Mesodermal cell (in vitro differentiated cells): ENCODE results near the gene GSG1L.

Source experiments
- H3K27ac ChIP-seq: 2 replicates; pipeline ENCODE4 v1.7.0; 2013; ENCODE audit warnings: mild to moderate bottlenecking, low read depth, low read length, moderate library complexity; ENCODE audit not compliant: severe bottlenecking
- H3K36me3 ChIP-seq: 2 replicates; pipeline ENCODE4 v1.7.1; 2013; ENCODE audit warnings: mild to moderate bottlenecking, low read length, moderate library complexity; ENCODE audit not compliant: control insufficient read depth, insufficient read depth
- H3K4me1 ChIP-seq: one replicate; pipeline ENCODE4 v1.7.1; 2013; ENCODE audit warnings: mild to moderate bottlenecking, low read length; ENCODE audit not compliant: insufficient read depth, control insufficient read depth, poor library complexity, severe bottlenecking
- H3K4me3 ChIP-seq: 2 replicates; pipeline ENCODE4 v1.7.0; 2013; ENCODE audit warnings: low read length, control low read depth, mild to moderate bottlenecking; ENCODE audit not compliant: insufficient read depth, poor library complexity, severe bottlenecking; ENCODE audit errors: extremely low read depth
- H3K9me3 ChIP-seq: 2 replicates; pipeline ENCODE4 v1.7.1; 2013; ENCODE audit warnings: mild to moderate bottlenecking, low read length, moderate library complexity; ENCODE audit not compliant: control insufficient read depth
- WGBS, 2 experiments: methylation state at CpG; one replicate each; pipeline ENCODE4 v1.1.5; 2013; ENCODE audit warnings: missing lambda C conversion rate in 2 of 2; ENCODE audit not compliant: insufficient coverage in 2 of 2; 5-methylcytosine and 5-hydroxymethylcytosine counted together

Gene GSG1L

GRCh38 chr16:27923751-27924150 lies 139.8 kb downstream of the GSG1L start:
- Histone ChIP-seq H3K36me3 (no peaks in the 10 kb centered on the region), H3K9me3 (no peaks in the 10 kb centered on the region), H3K4me1 (peaks cover 2% of the 10 kb centered on the region), H3K4me3 (no peak overlapping the region), H3K27ac (no peak overlapping the region)
- WGBS, 2 experiments = 83% methylated on average over 1 of the region's 1 CpG; no CpG with 5 or more reads in 1 of the 2 experiments

- H3K4me3 ChIP-seq = no peak overlapping the region
- no peaks in the 10 kb centered on the region for H3K36me3 ChIP-seq
- H3K4me1 ChIP-seq = peaks cover 2% of the 10 kb centered on the region
- no peaks in the 10 kb centered on the region for H3K9me3 ChIP-seq
- no peak overlapping the region for H3K27ac ChIP-seq
- WGBS, 2 experiments = 62 to 66% methylated on average over 5 of the region's 6 CpGs
Measured at GRCh38 chr16:27922433-27922832, 141.1 kb downstream of the GSG1L start.

- no peak overlapping the region for H3K27ac ChIP-seq
- WGBS, 2 experiments = 67 to 71% methylated on average over 2 of the region's 4 CpGs
- H3K36me3 ChIP-seq = no peaks in the 10 kb centered on the region
- H3K4me3 ChIP-seq = no peak overlapping the region
- H3K4me1 ChIP-seq = peaks cover 2% of the 10 kb centered on the region
- H3K9me3 ChIP-seq = no peaks in the 10 kb centered on the region
Measured at GRCh38 chr16:27921134-27921533, 142.4 kb downstream of the GSG1L start.

- no peaks in the 10 kb centered on the region for H3K36me3 ChIP-seq
- no peak overlapping the region for H3K4me3 ChIP-seq
- H3K4me1 ChIP-seq = peaks cover 2% of the 10 kb centered on the region
- no peaks in the 10 kb centered on the region for H3K9me3 ChIP-seq
- H3K27ac ChIP-seq = no peak overlapping the region
- 17 to 18% methylated on average over 9 to 11 of the region's 11 CpGs for WGBS, 2 experiments
Measured at GRCh38 chr16:27920391-27920891, 143.1 kb downstream of the GSG1L start.

- H3K4me3 ChIP-seq = no peak overlapping the region
- H3K27ac ChIP-seq = no peak overlapping the region
- 92 to 100% methylated on average over 1 of the region's 5 CpGs for WGBS, 2 experiments
- no peaks in the 10 kb centered on the region for H3K36me3 ChIP-seq
- H3K4me1 ChIP-seq = peaks cover 2% of the 10 kb centered on the region
- H3K9me3 ChIP-seq = no peaks in the 10 kb centered on the region
Measured at GRCh38 chr16:27918755-27919154, 144.8 kb downstream of the GSG1L start.

GRCh38 chr16:27917949-27918348 lies 145.6 kb downstream of the GSG1L start:
- peaks cover 2% of the 10 kb centered on the region for H3K4me1 ChIP-seq
- H3K4me3 ChIP-seq = no peak overlapping the region
- 88% methylated on average over 1 of the region's 1 CpG; no CpG with 5 or more reads in 1 of the 2 experiments for WGBS, 2 experiments
- H3K9me3 ChIP-seq = no peaks in the 10 kb centered on the region
- no peak overlapping the region for H3K27ac ChIP-seq
- H3K36me3 ChIP-seq = no peaks in the 10 kb centered on the region

GRCh38 chr16:27911486-27911885 lies 152.0 kb downstream of the GSG1L start:
- 49 to 50% methylated on average over 1 to 2 of the region's 2 CpGs for WGBS, 2 experiments
- H3K36me3 ChIP-seq = no peaks in the 10 kb centered on the region
- no peak overlapping the region for H3K4me3 ChIP-seq

GRCh38 chr16:27907457-27907972 lies 156.0 kb downstream of the GSG1L start:
- 91 to 100% methylated on average over 1 of the region's 1 CpG for WGBS, 2 experiments
- Histone ChIP-seq H3K36me3 (no peaks in the 10 kb centered on the region), H3K27ac (no peak overlapping the region), H3K4me3 (no peak overlapping the region), H3K9me3 (no peaks in the 10 kb centered on the region), H3K4me1 (no peaks in the 10 kb centered on the region)

More at GRCh38 chr16:27911486-27911885, 152.0 kb downstream of the GSG1L start:
- H3K9me3 ChIP-seq = no peaks in the 10 kb centered on the region
- H3K27ac ChIP-seq = no peak overlapping the region
- no peaks in the 10 kb centered on the region for H3K4me1 ChIP-seq

GRCh38 chr16:27906883-27907282 lies 156.6 kb downstream of the GSG1L start:
- Histone ChIP-seq H3K9me3 (no peaks in the 10 kb centered on the region), H3K4me1 (no peaks in the 10 kb centered on the region), H3K4me3 (no peak overlapping the region), H3K36me3 (no peaks in the 10 kb centered on the region), H3K27ac (no peak overlapping the region)
- 64 to 79% methylated on average over 2 to 3 of the region's 3 CpGs for WGBS, 2 experiments

- 72 to 84% methylated on average over 5 to 6 of the region's 12 CpGs for WGBS, 2 experiments
- H3K36me3 ChIP-seq = no peaks in the 10 kb centered on the region
- no peak overlapping the region for H3K4me3 ChIP-seq
- H3K9me3 ChIP-seq = no peaks in the 10 kb centered on the region
- H3K27ac ChIP-seq = no peak overlapping the region
- H3K4me1 ChIP-seq = no peaks in the 10 kb centered on the region
Measured at GRCh38 chr16:27903046-27903655, 160.4 kb downstream of the GSG1L start.

GRCh38 chr16:27902551-27902950 lies 161.0 kb downstream of the GSG1L start:
- no peak overlapping the region for H3K4me3 ChIP-seq
- H3K36me3 ChIP-seq = no peaks in the 10 kb centered on the region
- no peak overlapping the region for H3K27ac ChIP-seq
- no peaks in the 10 kb centered on the region for H3K4me1 ChIP-seq
- H3K9me3 ChIP-seq = no peaks in the 10 kb centered on the region
- WGBS, 2 experiments = 85% methylated on average over 6 of the region's 8 CpGs
